H9 (cell line): Measurements from ENCODE around the gene TPGS2. TPM values are rescaled to one million over a fixed set of nuclear protein-coding genes. Genes with fewer than 3 reads are reported as not detected.
"Not testable (repeated sequence)": the region's sequence is repeated elsewhere in the genome, so short reads cannot be mapped to it uniquely, and the experiment has no call there.

ENCODE experiments used
- DNase-seq: peaks from one replicate; pipeline ENCODE4 v3.0.0-alpha.2; 2017
- H2AFZ ChIP-seq: one replicate; pipeline ENCODE4 v1.6.1; 2013; ENCODE audit warnings: mild to moderate bottlenecking, low read length, control low read depth, moderate library complexity
- H2AK5ac ChIP-seq: 2 replicates; pipeline ENCODE4 v1.6.1; 2013; ENCODE audit warnings: low read length, control low read depth, mixed read lengths; ENCODE audit not compliant: insufficient read length
- H2BK120ac ChIP-seq: one replicate; pipeline ENCODE4 v1.6.1; 2013; ENCODE audit warnings: low read depth, mild to moderate bottlenecking, low read length, control low read depth, inconsistent platforms; ENCODE audit not compliant: poor library complexity, severe bottlenecking
- H2BK12ac ChIP-seq: 2 replicates; pipeline ENCODE4 v1.6.1; 2013; ENCODE audit warnings: low read length, control low read depth, mixed read lengths, low read depth; ENCODE audit not compliant: insufficient read length
- H2BK15ac ChIP-seq: 2 replicates; pipeline ENCODE4 v1.6.1; 2013; ENCODE audit warnings: low read depth, low read length, control low read depth
- H2BK20ac ChIP-seq: one replicate; pipeline ENCODE4 v1.6.1; 2013; ENCODE audit warnings: low read depth, mild to moderate bottlenecking, low read length, control low read depth, inconsistent platforms; ENCODE audit not compliant: poor library complexity, severe bottlenecking
- H2BK5ac ChIP-seq: 2 replicates; pipeline ENCODE4 v1.6.1; 2013; ENCODE audit warnings: low read length, control low read depth, mixed read lengths; ENCODE audit not compliant: insufficient read length
- H3K14ac ChIP-seq: 2 replicates; pipeline ENCODE4 v1.6.1; 2013; ENCODE audit warnings: low read length, control low read depth; ENCODE audit not compliant: insufficient read depth
- H3K18ac ChIP-seq: 2 replicates; pipeline ENCODE4 v1.6.1; 2013; ENCODE audit warnings: low read depth, mild to moderate bottlenecking, mixed read lengths, low read length, control low read depth; ENCODE audit not compliant: insufficient read length
- H3K23ac ChIP-seq: 2 replicates; pipeline ENCODE4 v1.6.1; 2013; ENCODE audit warnings: low read length, control low read depth, mixed read lengths, low read depth; ENCODE audit not compliant: insufficient read length
- H3K23me2 ChIP-seq: 2 replicates; pipeline ENCODE4 v1.6.1; 2013; ENCODE audit warnings: low read depth, mild to moderate bottlenecking, mixed read lengths, low read length, control low read depth; ENCODE audit not compliant: insufficient read length, poor library complexity, severe bottlenecking
- H3K27ac ChIP-seq: 2 replicates; pipeline ENCODE4 v1.5.1; 2013; ENCODE audit warnings: low read length, control low read depth, mixed read lengths, low read depth; ENCODE audit not compliant: insufficient read length
- H3K27me3 ChIP-seq: 2 replicates; pipeline ENCODE4 v1.6.1; 2013; ENCODE audit warnings: low read length, control low read depth, inconsistent platforms; ENCODE audit not compliant: insufficient read depth
- H3K4ac ChIP-seq: 2 replicates; pipeline ENCODE4 v1.6.1; 2013; ENCODE audit warnings: low read depth, mild to moderate bottlenecking, control low read depth, inconsistent platforms, low read length, moderate library complexity
- H3K4me1 ChIP-seq: 2 replicates; pipeline ENCODE4 v1.6.1; 2013; ENCODE audit warnings: low read length, control low read depth, inconsistent platforms; ENCODE audit not compliant: insufficient read depth
- H3K4me2 ChIP-seq: 2 replicates; pipeline ENCODE4 v1.6.1; 2013; ENCODE audit warnings: low read length, control low read depth, mixed read lengths; ENCODE audit not compliant: insufficient read length, insufficient read depth
- H3K56ac ChIP-seq: 2 replicates; pipeline ENCODE4 v1.6.1; 2013; ENCODE audit warnings: low read depth, mild to moderate bottlenecking, mixed read lengths, low read length, control low read depth; ENCODE audit not compliant: insufficient read length
- H3K79me1 ChIP-seq: 2 replicates; pipeline ENCODE4 v1.6.1; 2013; ENCODE audit warnings: low read depth, mild to moderate bottlenecking, moderate library complexity, low read length, control low read depth, inconsistent platforms; ENCODE audit not compliant: insufficient read depth, poor library complexity, severe bottlenecking
- H3K79me2 ChIP-seq: 2 replicates; pipeline ENCODE4 v1.6.1; 2013; ENCODE audit warnings: low read length, control low read depth, inconsistent platforms; ENCODE audit not compliant: insufficient read depth
- H3K9ac ChIP-seq: 2 replicates; pipeline ENCODE4 v1.6.1; 2013; ENCODE audit warnings: low read length, control low read depth, mixed read lengths; ENCODE audit not compliant: insufficient read length; ENCODE audit errors: extremely low read depth
- H3K9me3 ChIP-seq: one replicate; pipeline ENCODE4 v1.6.1; 2013; ENCODE audit warnings: low read depth, low read length, inconsistent platforms; ENCODE audit not compliant: control insufficient read depth
- H3T11ph ChIP-seq: one replicate; pipeline ENCODE4 v1.6.1; 2013; ENCODE audit warnings: mild to moderate bottlenecking, low read length, control low read depth, inconsistent platforms
- H4K20me1 ChIP-seq: one replicate; pipeline ENCODE4 v1.6.1; 2013; ENCODE audit not compliant: control insufficient read depth, insufficient read length, insufficient read depth
- H4K5ac ChIP-seq: 2 replicates; pipeline ENCODE4 v1.6.1; 2013; ENCODE audit warnings: low read depth, mild to moderate bottlenecking, mixed read lengths, low read length, control low read depth; ENCODE audit not compliant: insufficient read length
- H4K8ac ChIP-seq: replicated peaks from 2 replicates; pipeline ENCODE4 v1.6.1; 2013; ENCODE audit warnings: low read length, control low read depth, mixed read lengths, low read depth; ENCODE audit not compliant: insufficient read length
- H4K91ac ChIP-seq: 2 replicates; pipeline ENCODE4 v1.6.1; 2013; ENCODE audit warnings: low read depth, mild to moderate bottlenecking, moderate library complexity, mixed read lengths, low read length, control low read depth; ENCODE audit not compliant: insufficient read length
- H3K27ac Mint-ChIP-seq, 3 experiments: 2 replicates in 2 of 3; 3 replicates in 1 of 3; pipeline ENCODE4 v1.8.0; 2020 to 2021; ENCODE audit warnings: mixed read lengths in 3 of 3, mild to moderate bottlenecking in 1 of 3, moderate library complexity in 1 of 3
- H3K27me3 Mint-ChIP-seq: 2 replicates; pipeline ENCODE4 v1.8.0; 2021; ENCODE audit warnings: low read depth, mild to moderate bottlenecking, moderate library complexity, mixed read lengths
- H3K36me3 Mint-ChIP-seq, 3 experiments: 2 replicates in 2 of 3; 3 replicates in 1 of 3; pipeline ENCODE4 v1.8.0; 2020 to 2021; ENCODE audit warnings: low read depth in 3 of 3, mixed read lengths in 3 of 3; ENCODE audit not compliant: insufficient read depth in 1 of 3
- H3K4me1 Mint-ChIP-seq, 2 experiments: 2 replicates each; pipeline ENCODE4 v1.8.0; 2020; ENCODE audit warnings: mixed read lengths in 2 of 2
- H3K4me3 Mint-ChIP-seq, 2 experiments: 2 replicates in 1 of 2; 3 replicates in 1 of 2; pipeline ENCODE4 v1.8.0; 2020 to 2021; ENCODE audit warnings: mild to moderate bottlenecking in 2 of 2, mixed read lengths in 2 of 2, moderate library complexity in 1 of 2
- H3K9me3 Mint-ChIP-seq, 2 experiments: 2 replicates in 1 of 2; 3 replicates in 1 of 2; pipeline ENCODE4 v1.8.0; 2020; ENCODE audit warnings: mild to moderate bottlenecking in 2 of 2, mixed read lengths in 2 of 2, moderate library complexity in 1 of 2
- CTCF ChIP-seq: fragments of 200-600 bp; sonication (generic); conservative IDR thresholded peaks from 3 replicates; pipeline ENCODE4 v1.8.0; 2021; ENCODE audit warnings: antibody characterized with exemption, mild to moderate bottlenecking
- WGBS: extraction: QIAGEN DNeasy Blood & Tissue Kit; methylation state at CpG from one replicate; pipeline ENCODE4 v1.1.7; 2013; ENCODE audit warnings: missing lambda C conversion rate, low lambda C conversion rate, mixed read lengths; ENCODE audit not compliant: insufficient read length; ENCODE audit errors: extremely low coverage; 5-methylcytosine and 5-hydroxymethylcytosine counted together
- total RNA-seq: library from RNA; stranded (reverse); gene quantifications from 2 replicates; pipeline ENCODE4 v1.2.1, GENCODE V29; 2021

The TPGS2 gene
- total RNA-seq, 1 experiment from 2014 or later = 147 TPM

- H2BK15ac ChIP-seq = no peak overlapping the region
- Mint-ChIP-seq H3K27ac (no peak overlapping the region), H3K36me3 (peaks cover 0 to 3% (median 0%) of the 10 kb centered on the region in 3 experiments; a peak in 1 of 7 replicates), H3K9me3 (no peaks in the 10 kb centered on the region), H3K4me3 (no peak overlapping the region), H3K4me1 (peaks cover 8% of the 10 kb centered on the region in 2 experiments), H3K27me3 (no peaks in the 10 kb centered on the region)
- H3T11ph ChIP-seq = no peak overlapping the region
- TF ChIP-seq CTCF = no peak
- no peak overlapping the region for H4K8ac ChIP-seq
- no peak overlapping the region for H2BK120ac ChIP-seq
- H4K20me1 ChIP-seq = no peaks in the 10 kb centered on the region
- H3K79me1 ChIP-seq = no peaks in the 10 kb centered on the region
- no peaks in the 10 kb centered on the region for H3K9me3 ChIP-seq
- H2BK12ac ChIP-seq = no peak overlapping the region
- no peak overlapping the region for H3K4ac ChIP-seq
- no peak overlapping the region for H2BK20ac ChIP-seq
- no peak overlapping the region for H3K23ac ChIP-seq
- H2AK5ac ChIP-seq = no peak overlapping the region
- no peak overlapping the region for H4K5ac ChIP-seq
- no peaks in the 10 kb centered on the region for H3K23me2 ChIP-seq
- no peak overlapping the region for H2AFZ ChIP-seq
- no peaks in the 10 kb centered on the region for H3K79me2 ChIP-seq
- H3K27me3 ChIP-seq = no peaks in the 10 kb centered on the region
- no peak for DNase-seq
- no peak overlapping the region for H3K4me2 ChIP-seq
- H4K91ac ChIP-seq = no peak overlapping the region
- H3K27ac ChIP-seq = no peak overlapping the region
- no peak overlapping the region for H2BK5ac ChIP-seq
- H3K56ac ChIP-seq = no peak overlapping the region
- H3K14ac ChIP-seq = no peak overlapping the region
- WGBS = no CpG with 5 or more reads among the region's 3 CpGs
- H3K4me1 ChIP-seq = peaks cover 2% of the 10 kb centered on the region; the same call in 1 of the 2 replicates
- H3K18ac ChIP-seq = no peak overlapping the region
- H3K9ac ChIP-seq = no peak overlapping the region
Measured at GRCh38 chr18:36766836-36767235, 62.0 kb downstream of the TPGS2 start.

GRCh38 chr18:36762965-36763364 is 65.8 kb downstream of the TPGS2 start:
- not testable (repeated sequence) for H3K36me3 Mint-ChIP-seq, H3K9ac ChIP-seq
- peaks cover 7 to 14% of the 10 kb centered on the region in 2 experiments; a peak in 3 of 4 replicates for H3K4me1 Mint-ChIP-seq

More at GRCh38 chr18:36762965-36763364, 65.8 kb downstream of the TPGS2 start:
- not testable (repeated sequence) for H2BK12ac ChIP-seq, H2BK120ac ChIP-seq, H2BK15ac ChIP-seq, H3K14ac ChIP-seq, H3K27ac ChIP-seq, H3K4me2 ChIP-seq, H3K9me3 Mint-ChIP-seq, H3K4me1 ChIP-seq, H3K23ac ChIP-seq, H3K79me2 ChIP-seq, H2BK5ac ChIP-seq, H3K4me3 Mint-ChIP-seq, H3K56ac ChIP-seq, H4K5ac ChIP-seq, H4K20me1 ChIP-seq, H2AK5ac ChIP-seq, H3K27me3 ChIP-seq, H4K91ac ChIP-seq, H2BK20ac ChIP-seq, H3K9me3 ChIP-seq, H3K4ac ChIP-seq, H4K8ac ChIP-seq, H2AFZ ChIP-seq, H3K27me3 Mint-ChIP-seq, DNase-seq, H3K79me1 ChIP-seq, H3K23me2 ChIP-seq, H3T11ph ChIP-seq, H3K18ac ChIP-seq, H3K27ac Mint-ChIP-seq
- 100% methylated on average over 5 of the region's 26 CpGs for WGBS
